GM12892 (cell line): Measurements from ENCODE around the gene TM4SF18.
A peak's percentile ranks its signal among the peaks of the same experiment; 100 is the strongest.

Source experiments
- DNase-seq: peaks from one replicate; pipeline ENCODE4 v3.0.0; 2011; ENCODE audit not compliant: insufficient read length
- FAIRE-seq: peaks from 2 replicates; lab custom pipeline; 2011; peaks lifted over from hg19 to GRCh38; lab: Jason Lieb, UNC
- POLR2A ChIP-seq: IDR thresholded peaks from 2 replicates; pipeline ENCODE4 v1.6.1; 2011; ENCODE audit warnings: low read depth, low read length, control low read depth
- POLR2AphosphoS5 ChIP-seq: IDR thresholded peaks from 2 replicates; pipeline ENCODE4 v1.6.1; 2011; ENCODE audit warnings: low read depth, low read length, control low read depth
- TAF1 ChIP-seq: IDR thresholded peaks from 2 replicates; pipeline ENCODE4 v1.6.1; 2011; ENCODE audit warnings: low read depth, mild to moderate bottlenecking, control low read depth, low read length, borderline replicate concordance

Gene TM4SF18

GRCh38 chr3:149284034-149284433 is 49.4 kb downstream of the TM4SF18 start:
- FAIRE-seq = no peak
- TF ChIP-seq POLR2A (no peak), TAF1 (no peak), POLR2AphosphoS5 (no peak)
- no peak for DNase-seq

DNA sequence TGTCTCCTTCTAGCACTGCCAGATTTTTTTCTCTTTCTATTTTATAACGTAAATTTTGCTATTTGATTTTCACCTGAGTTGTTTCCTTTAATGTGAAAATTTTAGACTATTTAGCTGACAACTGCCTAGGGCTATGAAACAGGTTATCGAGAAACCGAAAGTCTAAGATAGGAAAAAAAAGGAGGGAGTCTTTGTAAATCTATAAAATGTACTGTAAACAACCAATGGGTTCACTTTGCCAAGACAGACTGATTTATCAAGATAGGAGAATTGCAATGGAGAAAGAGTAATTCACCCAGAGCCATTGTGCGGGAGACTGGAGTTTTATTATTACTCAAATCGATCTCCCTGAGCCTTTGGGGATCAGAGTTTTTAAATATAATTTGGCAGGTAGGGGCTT is 50.0 kb downstream of the TM4SF18 start:
- no peak for FAIRE-seq
- no peak for DNase-seq
- TF ChIP-seq POLR2AphosphoS5 (no peak), TAF1 (no peak), POLR2A (no peak)

DNA sequence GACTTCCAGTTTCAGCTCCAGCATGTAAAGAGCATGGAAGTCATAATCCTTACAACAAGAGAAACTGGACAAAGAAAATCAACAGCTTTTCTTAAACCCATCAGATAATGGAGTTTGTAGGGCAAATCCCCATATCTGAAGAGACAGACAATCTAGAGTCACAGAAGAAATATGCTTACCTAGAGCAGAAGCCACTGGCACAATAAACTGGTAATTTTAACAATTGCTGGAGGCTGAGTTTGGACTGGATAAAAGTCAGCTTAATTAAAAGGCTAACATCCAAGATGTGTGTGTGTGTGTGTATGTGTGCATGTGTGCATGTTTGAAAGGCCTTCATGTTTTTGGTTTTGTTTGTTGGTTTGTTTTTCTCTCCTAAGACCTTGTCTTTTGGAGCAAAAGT is 50.6 kb downstream of the TM4SF18 start:
- no peak for FAIRE-seq
- no peak for TF ChIP-seq POLR2AphosphoS5
- TF ChIP-seq POLR2A = no peak
- TF ChIP-seq TAF1 = no peak
- DNase-seq = no peak

- DNase-seq = no peak
- no peak for FAIRE-seq
- TF ChIP-seq POLR2AphosphoS5 (no peak), TAF1 (no peak), POLR2A (no peak)
Observed at GRCh38 chr3:149282322-149282721, 51.1 kb downstream of the TM4SF18 start.

DNA sequence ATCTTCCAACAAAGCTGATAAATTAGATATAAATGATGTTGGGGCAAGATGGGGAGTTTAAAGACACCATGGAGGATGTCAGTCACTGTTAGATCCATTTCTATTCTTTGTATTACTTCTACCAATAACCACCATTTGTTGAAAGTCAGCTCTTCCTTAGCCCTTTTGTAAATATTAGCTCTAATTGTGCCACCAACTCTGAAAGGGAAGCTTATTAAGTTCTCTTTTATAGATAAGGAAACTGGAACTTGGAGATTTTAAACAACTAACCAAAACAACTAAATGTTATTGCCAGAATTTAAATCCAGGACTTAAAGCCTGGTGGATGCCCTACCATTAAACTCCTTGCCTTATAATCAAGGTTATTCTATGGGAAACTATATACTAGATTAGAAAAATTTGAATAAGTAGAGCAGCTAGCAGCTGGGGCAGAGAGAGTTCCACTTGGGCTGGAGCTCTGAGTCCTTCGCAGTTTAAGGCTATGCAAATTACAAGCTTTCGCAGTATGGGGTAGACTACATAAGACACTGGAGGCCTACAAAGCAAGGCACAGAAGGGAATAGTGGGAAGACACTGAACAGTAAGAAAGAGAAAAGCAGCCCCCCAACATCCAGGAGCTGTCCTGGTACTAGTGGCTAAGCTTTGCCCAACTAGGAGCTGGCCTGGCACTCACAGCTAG is 52.6 kb downstream of the TM4SF18 start:
- DNase-seq (no peak), FAIRE-seq (no peak)
- TF ChIP-seq POLR2A (no peak), TAF1 (no peak), POLR2AphosphoS5 (no peak)

GRCh38 chr3:149278911-149279310 is 54.5 kb downstream of the TM4SF18 start:
- no peak for DNase-seq
- FAIRE-seq = no peak
- TF ChIP-seq TAF1 = no peak
- no peak for TF ChIP-seq POLR2A
- no peak for TF ChIP-seq POLR2AphosphoS5

DNA sequence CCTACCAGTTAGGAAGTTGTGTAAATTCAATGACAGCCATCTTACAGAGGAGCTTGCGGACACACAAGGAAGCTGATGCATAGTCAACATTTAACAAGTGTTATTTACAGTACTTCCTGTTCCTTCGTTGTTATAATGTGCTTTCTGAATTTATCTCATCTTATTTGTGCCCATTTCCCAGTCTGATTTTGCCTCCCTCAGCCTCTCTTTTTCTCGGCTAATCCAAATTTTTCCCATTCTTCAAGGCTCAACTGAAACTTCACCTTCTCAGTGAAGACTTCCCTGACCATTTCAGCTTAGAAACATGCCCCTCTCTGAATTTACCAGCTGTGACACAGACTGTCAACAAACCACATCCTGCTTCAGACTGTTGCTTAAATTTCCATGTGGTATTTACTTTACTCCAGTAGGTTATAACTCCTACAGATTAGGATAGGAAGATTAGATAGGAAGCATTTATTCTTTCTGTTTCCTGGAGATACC is 56.1 kb downstream of the TM4SF18 start:
- FAIRE-seq (peak; percentile 92), DNase-seq (no peak)

DNA sequence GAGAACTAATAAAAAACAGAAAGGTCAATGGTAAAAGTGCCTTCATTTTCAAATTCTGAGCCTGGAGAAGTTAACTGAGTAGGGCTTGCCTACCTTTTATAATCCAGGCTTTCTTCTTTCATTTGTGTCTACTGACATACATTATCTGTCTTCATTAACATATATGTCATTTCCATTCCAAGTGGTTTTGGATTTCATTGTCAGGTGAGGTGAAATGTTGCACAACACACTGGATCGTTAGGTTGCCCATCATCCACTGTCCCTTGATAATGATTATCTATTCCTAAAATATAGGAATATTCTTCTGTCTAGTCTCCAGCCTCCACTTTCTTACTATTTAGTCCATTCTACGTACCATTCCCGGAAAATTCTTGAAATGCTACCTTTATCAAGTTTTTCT is 56.8 kb downstream of the TM4SF18 start:
- DNase-seq (no peak), FAIRE-seq (no peak)
- TF ChIP-seq POLR2AphosphoS5 (no peak), TAF1 (no peak), POLR2A (no peak)

More for the DNA sequence above, 56.1 kb downstream of the TM4SF18 start:
- TF ChIP-seq TAF1 (no peak), POLR2AphosphoS5 (no peak), POLR2A (no peak)

GRCh38 chr3:149274220-149274619 is 59.2 kb downstream of the TM4SF18 start:
- DNase-seq (no peak), FAIRE-seq (no peak)

GRCh38 chr3:149273096-149273751 is 60.2 kb downstream of the TM4SF18 start:
- TF ChIP-seq TAF1 (no peak), POLR2A (no peak), POLR2AphosphoS5 (no peak)
- FAIRE-seq = peak; percentile 90
- no peak for DNase-seq

More at GRCh38 chr3:149274220-149274619, 59.2 kb downstream of the TM4SF18 start:
- TF ChIP-seq POLR2A (no peak), POLR2AphosphoS5 (no peak), TAF1 (no peak)

- FAIRE-seq = no peak
- no peak for DNase-seq
- no peak for TF ChIP-seq POLR2AphosphoS5
Observed at GRCh38 chr3:149271669-149272068, 61.8 kb downstream of the TM4SF18 start.

GRCh38 chr3:149270180-149270579 is 63.3 kb downstream of the TM4SF18 start:
- FAIRE-seq (no peak), DNase-seq (no peak)
- no peak for TF ChIP-seq POLR2A

DNA sequence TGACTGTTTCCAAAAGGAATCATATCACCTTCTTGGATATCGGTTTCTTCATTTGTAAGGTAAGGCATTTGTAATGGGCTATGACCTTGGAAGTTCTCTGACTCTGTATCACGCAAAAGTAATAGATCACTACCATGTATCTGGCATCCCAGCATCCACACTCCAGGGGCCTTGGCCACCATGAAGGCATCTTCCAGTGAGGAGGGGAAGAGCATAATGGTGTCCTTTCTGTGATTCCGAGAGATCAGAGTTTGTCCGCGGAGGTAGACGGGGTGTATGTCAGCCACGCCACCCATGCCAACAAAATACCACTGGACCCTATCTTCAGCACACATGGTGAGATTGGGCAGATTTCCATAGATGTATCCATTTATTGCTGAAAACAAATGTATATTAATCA is 63.7 kb downstream of the TM4SF18 start:
- DNase-seq = no peak
- no peak for FAIRE-seq
- no peak for TF ChIP-seq POLR2AphosphoS5
- TF ChIP-seq POLR2A = no peak
- TF ChIP-seq TAF1 = no peak
